Activated naive CD8-positive, alpha-beta T cell treated with anti-CD3 and anti-CD28 coated beads, Interleukin-2, amount 50 U/mL, for 16 hours (primary cell): ENCODE measurements around the gene CASP5.
"Not testable (repeated sequence)": the region's sequence is repeated elsewhere in the genome, so short reads cannot be mapped to it uniquely, and the experiment has no call there.

Source experiments
- DNase-seq: peaks from one replicate; pipeline ENCODE4 v3.0.0-alpha.2; 2020; ENCODE audit warnings: low read depth, low spot score

CASP5 gene

DNA sequence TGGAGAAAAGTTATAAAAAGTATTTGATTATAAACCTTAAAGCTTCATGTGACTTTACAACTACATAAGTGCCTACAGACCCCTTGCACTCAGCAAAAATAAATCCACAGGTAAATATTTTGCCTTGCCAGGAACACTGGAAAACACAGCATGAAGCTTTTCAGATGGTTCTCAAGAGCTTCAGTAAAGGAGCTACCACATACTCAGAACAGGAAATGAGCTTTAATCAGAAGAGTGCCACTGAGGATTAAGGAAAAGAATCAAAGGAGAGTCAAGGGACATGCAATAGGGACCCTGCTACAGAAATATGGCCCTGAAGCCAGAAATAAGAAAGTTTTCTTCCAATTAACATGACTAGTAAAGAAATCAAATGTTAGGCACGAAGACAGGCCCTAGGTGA is 10.8 kb upstream of the CASP5 start:
- no peak for DNase-seq

GRCh38 chr11:105033343-105033742 is 10.4 kb upstream of the CASP5 start:
- DNase-seq = no peak

DNA sequence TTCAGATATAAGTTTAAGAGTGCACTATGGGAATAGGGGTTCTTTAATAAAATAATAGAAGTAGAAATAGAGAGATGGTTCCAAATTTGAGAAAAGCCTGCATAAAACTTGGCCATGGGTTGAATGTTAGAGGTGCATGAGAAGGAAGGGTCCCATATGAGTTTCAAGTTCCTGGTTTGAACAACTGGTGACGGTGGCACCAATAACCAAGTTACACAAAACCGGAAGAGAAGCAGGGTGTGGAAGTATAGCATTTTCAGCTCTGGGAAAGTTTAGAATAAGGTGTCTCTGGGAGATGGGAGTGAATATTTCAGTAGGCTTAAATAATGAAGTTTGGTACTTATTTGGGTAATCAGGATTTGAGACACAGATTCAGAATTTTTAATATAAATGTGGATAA is 9.5 kb upstream of the CASP5 start:
- DNase-seq = no peak

DNA sequence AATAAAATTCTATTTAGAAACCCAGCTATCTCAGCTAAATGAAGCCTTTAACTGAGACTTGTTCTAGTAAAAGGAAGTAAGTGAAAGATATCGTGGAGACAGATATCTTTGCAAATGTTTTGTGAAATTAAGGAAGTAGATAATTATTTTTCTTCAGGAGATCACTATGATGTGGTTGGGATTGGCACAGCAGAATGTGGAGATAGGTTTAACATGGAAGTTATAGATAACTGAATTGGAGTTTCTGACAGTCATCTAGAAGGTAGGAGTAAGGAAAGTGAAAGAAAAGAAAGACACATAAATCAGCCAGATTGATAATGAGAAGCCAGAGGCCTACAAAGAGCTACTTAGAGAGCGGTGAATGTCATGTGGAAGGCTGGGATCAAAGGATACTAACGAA is 4.7 kb upstream of the CASP5 start:
- no peak for DNase-seq

DNA sequence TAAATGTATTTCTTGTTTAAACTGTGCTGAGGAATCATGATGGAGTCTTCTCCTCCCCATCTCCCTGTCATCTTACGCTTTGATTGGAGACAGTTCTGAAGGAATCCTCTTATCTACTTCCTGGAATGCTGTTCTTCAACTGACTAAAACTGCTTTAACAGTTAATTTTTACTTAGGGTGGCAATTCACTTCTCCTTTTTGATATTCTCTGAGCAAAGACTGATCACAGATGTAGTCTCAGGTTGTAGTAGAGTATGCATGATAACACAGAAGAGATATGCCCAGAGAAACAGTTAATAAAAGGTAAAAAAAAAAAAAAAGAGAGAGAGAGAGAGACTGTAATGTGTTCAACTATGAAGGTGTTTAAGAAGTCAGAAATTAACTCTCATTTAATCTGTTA is 1.4 kb upstream of the CASP5 start:
- no peak for DNase-seq

GRCh38 chr11:105022527-105022926 is 441 bp downstream of the CASP5 start:
- no peak for DNase-seq

- no peak for DNase-seq
Measured at GRCh38 chr11:105007463-105007862, 15.5 kb downstream of the CASP5 start.

DNA sequence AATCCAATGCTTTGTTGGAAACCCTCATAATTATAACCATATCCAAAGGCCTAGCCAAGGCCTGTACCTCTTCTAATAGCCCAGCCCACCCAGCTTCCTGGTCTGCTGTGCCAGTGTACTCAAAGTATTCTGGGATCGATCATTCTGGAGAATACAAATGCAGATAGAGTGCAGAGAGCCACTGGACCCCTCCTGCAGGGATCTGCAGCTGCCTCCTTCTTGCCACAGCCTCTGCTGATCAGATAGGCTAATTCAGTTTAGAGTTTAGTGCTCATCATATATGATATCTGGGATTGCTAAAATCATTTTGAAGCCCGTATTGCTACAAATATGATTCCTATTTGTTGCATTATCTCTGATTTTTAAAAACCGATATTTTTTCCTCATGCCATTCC is 17.5 kb downstream of the CASP5 start:
- DNase-seq = no peak

DNA sequence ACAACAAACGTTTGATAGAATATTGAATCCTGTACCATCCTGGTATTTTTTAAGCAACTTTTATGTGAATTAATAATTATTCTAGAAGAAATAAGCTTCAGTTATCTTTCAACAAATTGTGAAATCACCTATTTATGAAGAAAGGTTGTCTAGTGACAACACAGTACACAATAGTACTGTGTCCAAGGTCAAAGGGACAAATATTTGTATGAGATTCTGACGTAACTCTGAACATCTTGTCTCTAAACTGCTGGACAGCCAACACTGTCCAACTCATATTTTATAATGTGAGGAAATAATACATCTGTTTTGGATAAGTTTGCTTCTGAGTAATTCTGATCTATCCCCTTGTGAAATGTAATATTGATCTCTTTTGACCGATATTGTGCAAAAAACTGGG is 18.9 kb downstream of the CASP5 start:
- DNase-seq = no peak

- no peak for DNase-seq
Measured at GRCh38 chr11:105003151-105003550, 19.8 kb downstream of the CASP5 start.

DNA sequence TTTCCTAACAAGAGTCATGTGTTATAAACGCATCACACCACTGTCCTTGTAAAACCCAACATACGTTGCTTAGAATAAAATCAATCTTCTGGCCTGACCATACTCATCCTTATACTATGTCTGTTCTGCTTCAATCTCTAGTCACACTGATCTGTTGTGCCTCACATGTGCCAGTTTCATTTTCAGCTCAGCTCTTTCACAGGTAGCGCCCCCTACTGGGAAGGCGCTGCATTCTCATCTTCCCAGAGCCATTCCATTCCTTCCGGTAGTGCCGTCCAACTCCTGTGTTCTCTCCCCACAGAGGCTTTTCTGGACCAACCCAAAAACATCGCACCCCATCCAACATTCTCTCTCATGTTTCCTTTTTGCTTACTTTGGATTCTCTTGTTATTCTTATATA is 22.2 kb downstream of the CASP5 start:
- peak; percentile 5 for DNase-seq

DNA sequence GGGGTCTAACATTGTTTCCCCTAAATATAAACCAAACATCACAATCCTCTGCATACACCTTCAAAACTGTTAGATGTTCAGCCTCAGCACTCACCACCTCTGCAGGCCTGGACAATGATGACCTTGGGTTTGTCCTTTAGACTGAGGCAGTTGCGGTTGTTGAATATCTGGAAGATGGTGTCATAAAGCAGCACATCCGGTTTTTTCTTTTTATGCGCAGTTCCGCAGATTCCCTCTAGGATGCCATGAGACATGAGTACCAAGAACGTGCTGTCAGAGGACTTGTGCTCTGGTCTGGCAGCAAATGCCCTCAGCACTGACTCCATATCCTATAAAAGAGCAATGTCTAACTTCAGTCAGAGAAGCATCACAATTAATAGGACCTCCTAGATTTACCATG is 22.8 kb downstream of the CASP5 start:
- DNase-seq = no peak

DNA sequence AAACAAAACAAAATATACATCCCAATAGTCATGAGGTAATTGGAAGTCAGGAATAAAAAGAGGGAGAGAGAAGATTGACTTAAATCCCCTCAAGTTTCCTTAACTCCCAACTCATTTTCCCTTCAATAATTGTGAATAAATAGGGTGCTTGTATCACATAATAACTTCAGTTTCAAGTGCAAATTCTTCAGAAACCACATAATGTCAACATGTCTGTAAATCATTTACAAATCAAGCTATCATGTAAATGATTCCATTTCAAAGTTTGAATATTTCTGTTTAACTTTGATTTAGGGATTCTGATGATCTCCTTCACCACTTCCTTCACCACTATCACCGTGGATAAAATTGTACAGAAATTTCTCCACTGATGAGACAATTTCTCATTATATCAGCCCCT is 23.2 kb downstream of the CASP5 start:
- no peak for DNase-seq

GRCh38 chr11:104997288-104997687 is 25.7 kb downstream of the CASP5 start:
- DNase-seq = no peak

DNA sequence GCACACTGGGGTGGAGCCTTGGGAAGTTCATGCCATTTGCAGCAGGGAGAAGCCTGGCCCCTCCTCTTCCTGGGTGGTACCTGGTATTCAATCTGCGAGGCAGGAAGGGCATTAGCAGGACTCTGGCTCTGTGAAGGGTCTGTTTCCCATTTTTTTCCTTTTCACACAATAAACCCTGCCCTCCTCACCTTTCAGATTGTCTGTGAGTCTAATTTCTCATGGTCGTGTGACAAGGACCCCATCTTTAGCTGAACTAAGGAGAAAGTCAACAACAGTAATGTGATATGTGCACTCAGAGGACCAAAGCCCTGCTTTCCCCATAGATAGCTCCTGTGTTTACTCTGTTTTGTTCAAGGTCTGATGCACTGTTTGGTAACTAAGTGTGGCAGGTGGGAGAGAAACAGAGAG is 28.0 kb downstream of the CASP5 start:
- DNase-seq = no peak

GRCh38 chr11:104992781-104993180 is 30.2 kb downstream of the CASP5 start:
- DNase-seq = no peak

GRCh38 chr11:104991994-104992393 is 31.0 kb downstream of the CASP5 start:
- no peak for DNase-seq

DNA sequence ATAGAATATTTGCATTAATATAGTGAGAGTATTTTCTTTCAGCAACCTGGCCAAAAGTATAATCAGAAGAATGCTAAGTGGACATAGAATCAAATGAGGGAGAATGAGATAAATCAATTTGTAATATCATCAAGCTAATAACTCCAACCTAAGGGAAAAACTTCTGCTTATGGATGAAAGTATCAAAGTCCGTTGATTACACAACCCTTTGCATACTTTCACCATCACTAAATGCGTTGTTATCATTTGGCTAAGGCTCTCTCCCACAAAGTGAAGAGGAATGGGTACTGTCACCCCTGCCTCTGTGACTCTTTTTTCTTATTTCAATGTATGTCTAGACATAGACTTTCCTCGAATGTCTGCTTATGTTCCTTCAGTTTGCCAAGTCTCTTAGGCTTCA is 38.2 kb downstream of the CASP5 start:
- no peak for DNase-seq

DNA sequence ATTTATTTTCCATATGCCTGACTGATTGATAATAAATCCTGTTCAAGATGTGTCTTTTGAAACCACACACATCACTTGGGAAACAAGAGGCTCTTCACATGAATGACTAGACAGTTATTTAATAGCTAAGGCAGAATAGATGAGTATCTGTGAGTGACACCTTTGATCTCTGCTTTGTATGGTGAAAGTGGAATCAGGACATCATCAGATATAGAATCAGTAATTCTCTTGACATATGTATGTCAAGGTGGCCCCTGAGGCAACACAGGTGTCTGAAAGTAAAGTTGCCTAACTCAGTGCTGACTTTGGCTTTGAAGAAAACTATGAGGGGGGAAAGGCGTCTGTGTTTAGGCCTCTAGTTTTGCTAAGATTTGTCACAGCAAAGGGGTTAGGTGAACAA is 43.1 kb downstream of the CASP5 start:
- DNase-seq = no peak

DNA sequence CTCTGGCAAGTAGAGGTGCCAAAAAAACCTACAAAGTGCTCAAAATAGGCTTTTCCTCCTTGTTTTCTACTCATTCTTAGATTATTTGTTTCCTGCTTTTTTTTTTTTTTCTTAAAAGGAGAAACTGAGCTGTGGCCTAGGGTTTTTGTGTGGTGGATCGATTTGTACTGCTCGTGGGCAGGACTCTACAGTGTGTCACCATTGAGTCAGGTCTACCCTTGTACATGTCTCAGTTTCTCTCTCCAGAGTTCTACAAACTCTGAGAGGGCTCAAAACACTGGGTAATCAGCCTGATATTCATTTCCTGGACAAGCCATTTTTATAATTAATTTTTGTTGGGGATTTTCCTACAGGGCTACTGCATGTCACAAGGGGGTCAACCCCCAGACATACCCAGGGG is 49.4 kb downstream of the CASP5 start:
- no peak for DNase-seq

DNA sequence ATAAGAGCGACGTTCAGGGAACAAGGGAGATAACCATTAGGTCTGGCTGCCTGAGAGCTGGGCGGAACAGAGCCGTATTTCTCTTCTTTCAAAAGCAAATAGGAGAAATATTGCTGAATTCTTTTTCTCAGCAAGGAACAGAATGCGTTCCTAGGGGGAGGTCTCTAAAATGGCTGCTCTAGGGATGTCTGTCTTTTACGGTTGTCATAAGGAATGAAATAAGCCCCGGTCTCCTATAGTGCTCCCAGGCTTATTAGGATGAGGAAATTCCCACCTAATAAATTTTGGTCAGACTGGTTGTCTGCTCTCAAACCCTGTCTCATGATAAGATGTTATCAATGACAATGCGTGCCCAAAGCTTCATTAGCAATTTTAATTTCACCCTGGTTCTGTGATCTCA is 50.0 kb downstream of the CASP5 start:
- not testable (repeated sequence) for DNase-seq

- no peak for DNase-seq
Measured at GRCh38 chr11:104970756-104971155, 52.2 kb downstream of the CASP5 start.

DNA sequence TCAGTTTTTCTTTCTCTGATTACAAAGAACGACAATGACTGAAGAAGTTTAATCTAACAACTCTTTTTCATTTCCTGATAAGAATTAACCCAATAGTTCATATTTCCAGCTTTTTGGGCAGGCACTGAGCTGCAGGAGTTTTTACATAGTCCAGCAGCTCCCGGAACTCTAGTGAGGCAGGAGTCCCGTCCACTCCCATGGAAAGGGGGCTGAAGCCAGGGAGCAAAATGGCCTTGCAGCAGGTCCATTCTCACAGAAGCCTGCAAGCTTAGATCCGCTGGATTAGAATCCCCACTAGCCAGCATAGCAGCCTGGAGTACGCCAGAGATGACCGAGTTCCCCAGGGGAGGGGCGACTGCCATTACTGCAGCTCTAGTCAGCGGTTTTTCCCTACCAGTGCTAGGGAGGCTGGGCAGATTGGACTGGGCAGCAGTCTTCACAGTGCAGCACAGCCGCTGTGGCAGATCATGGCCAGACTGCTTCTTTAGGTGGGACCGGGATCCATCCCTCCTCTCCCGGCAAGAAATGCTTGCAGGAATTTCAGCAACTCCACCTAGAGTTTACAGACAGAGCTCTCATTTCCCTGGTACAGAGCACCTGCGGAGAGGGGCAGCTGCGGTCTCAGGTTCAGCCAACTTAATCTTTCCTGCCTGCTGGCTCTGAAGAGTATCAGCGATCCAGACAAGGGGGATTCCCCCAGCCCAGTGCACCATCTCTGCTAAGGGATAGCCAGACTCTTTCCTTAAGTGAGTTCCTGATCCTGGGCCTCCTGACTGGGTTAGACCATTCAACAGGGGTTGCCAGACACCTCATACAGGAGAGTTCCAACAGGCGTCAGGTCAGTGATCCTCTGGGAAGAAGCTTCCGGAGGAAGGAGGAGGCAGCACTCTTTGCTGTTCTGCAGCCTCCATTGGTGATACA is 53.9 kb downstream of the CASP5 start:
- no peak for DNase-seq

DNA sequence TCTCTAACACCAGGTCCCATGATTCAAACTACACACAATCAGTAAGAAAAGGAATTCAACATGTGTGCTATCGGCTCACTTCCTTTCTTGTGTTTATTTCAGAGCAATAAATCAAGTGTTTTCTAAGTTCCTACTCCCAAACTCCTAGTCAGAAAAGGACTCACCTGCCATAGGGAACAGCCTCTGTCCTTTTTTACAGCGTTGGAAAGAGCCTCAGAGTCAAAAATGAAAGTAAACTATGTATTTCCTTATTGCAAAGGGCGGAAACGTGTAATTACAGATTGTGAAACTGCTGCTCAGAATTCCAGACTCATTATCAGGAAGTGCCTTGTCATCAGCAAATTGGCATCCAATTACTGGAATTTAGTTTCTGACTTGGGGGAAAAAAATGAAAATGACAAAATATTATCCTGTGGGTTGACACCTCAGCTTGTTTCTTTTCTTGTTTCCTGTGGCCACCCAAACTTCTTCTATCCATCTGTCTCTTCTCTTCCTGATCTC is 54.6 kb downstream of the CASP5 start, which contains the start of gene CASP4:
Gene CASP4, minus strand, starts transcription at position 220 of the 501 bp plus-strand sequence. Its CDS starts 49 bp downstream, at position 171.
- no peak for DNase-seq
